ENCODE data around the gene ST6GALNAC2.

DNA sequence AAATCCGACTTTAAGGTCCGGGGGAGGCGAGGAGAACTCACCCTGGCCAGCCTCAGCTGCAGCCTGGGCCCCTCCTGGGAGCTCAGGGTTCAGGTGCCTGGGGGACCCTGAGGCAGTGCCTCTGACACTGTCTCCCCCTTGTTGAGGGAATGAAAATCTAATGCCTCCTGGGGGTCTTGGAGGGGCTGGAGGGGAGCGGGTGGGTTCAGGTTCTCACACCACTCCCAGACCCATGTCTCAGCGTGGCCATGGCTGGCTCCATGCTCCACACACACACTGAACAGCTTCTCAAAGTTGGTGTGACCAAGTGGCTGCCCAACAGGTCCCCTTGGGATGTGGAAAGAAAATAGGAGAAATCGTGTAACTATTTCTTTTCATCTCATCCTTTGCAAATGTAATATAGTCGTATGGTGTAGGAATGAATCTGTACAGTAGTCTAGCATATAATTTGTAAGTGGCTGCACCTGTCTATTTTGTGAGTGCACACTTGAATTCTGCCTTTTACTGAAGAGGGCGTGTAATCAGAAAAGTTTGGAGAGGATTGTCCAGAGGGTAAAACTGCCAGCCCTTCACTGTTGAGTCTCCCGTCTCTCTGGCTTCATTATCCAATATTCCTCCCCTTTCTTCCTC, 46.6 kb downstream of the ST6GALNAC2 start:
- TF ChIP-seq POLR2AphosphoS5 (IDR thresholded peaks at IDR 0.05) (no peak), CTCF (IDR thresholded peaks at IDR 0.05) (no peak), POLR2A (IDR thresholded peaks at IDR 0.05) (no peak), EP300 (IDR thresholded peaks at IDR 0.05) (no peak)

Measured in stomach (tissue), 4 donors.